A673 (cell line): ENCODE data around the gene LANCL2.

Experiments
- CTCF ChIP-seq: fragments of 300-800, 200-600 bp; sonication (generic); conservative IDR thresholded peaks from 2 replicates; pipeline ENCODE4 v1.5.1; 2017; ENCODE audit warnings: low read depth, mild to moderate bottlenecking, antibody characterized with exemption, low read length, moderate library complexity, mixed read lengths
- EZH2 ChIP-seq: fragments of 200-600 bp; sonication (generic); IDR thresholded peaks from 2 replicates; pipeline ENCODE4 v1.6.1; 2017; ENCODE audit warnings: borderline replicate concordance, low read depth, mild to moderate bottlenecking, mixed read lengths, antibody characterized with exemption, low read length; ENCODE audit not compliant: poor library complexity, severe bottlenecking

- no peak for TF ChIP-seq CTCF
- no peak for TF ChIP-seq EZH2
Measured at GRCh38 chr7:55336540-55336939, 28.6 kb upstream of the LANCL2 start.
